ENCODE results near the gene HDAC4. TPM values are rescaled to one million over a fixed set of nuclear protein-coding genes. Genes with fewer than 3 reads are reported as not detected.

HDAC4 gene
- total and polyA plus RNA-seq, 10 of the 15 experiments (the other 5 are each of a cell fraction or from before 2014, with no cell fraction given) = 0.22 to 15.7 (median 4.8) TPM

- intact Hi-C loops (cut with micrococcal nuclease; ENCODE audit: unreplicated experiment) = no loop called here
- SMC1A ChIA-PET (ENCODE audit: uncharacterized antibody, unreplicated experiment) = no interaction called here
Observed at GRCh38 chr2:239245872-239246721, 154.7 kb downstream of the HDAC4 start.

GRCh38 chr2:239245107-239245506 lies 155.7 kb downstream of the HDAC4 start:
- Histone ChIP-seq H3K9me3 (replicated peaks; ENCODE audit: control insufficient read depth, insufficient read depth, low read length) (no peaks in the 10 kb centered on the region), H3K79me2 (ENCODE audit: control insufficient read depth, insufficient read depth, low read length) (no peaks in the 10 kb centered on the region), H3K27ac (ENCODE audit: control insufficient read depth, insufficient read depth) (no peak overlapping the region), H3K9ac (ENCODE audit: control insufficient read depth, insufficient read depth, low read length) (no peak overlapping the region), H3K27me3 (replicated peaks in 1 of 2; ENCODE audit: control insufficient read depth in 2 of 2, insufficient read depth in 2 of 2, low read length in 1 of 2) (no peaks in the 10 kb centered on the region), H2AFZ (ENCODE audit: control insufficient read depth, low read depth, low read length) (no peak overlapping the region), H3K4me2 (ENCODE audit: control insufficient read depth, insufficient read depth) (no peak overlapping the region), H3K36me3 (ENCODE audit: control insufficient read depth in 2 of 2, insufficient read depth in 2 of 2, low read length in 1 of 2) (no peaks in the 10 kb centered on the region), H3K4me1 (ENCODE audit: control insufficient read depth, insufficient read depth, low read length) (no peaks in the 10 kb centered on the region), H4K20me1 (ENCODE audit: control insufficient read depth, insufficient read depth) (no peaks in the 10 kb centered on the region), H3K4me3 (no peak overlapping the region)
- in situ Hi-C loops (cut with MboI) = no loop called here
- TF ChIP-seq GABPA (IDR thresholded peaks at IDR 0.05; ENCODE audit: low read depth) = no peak
- intact Hi-C loops (cut with micrococcal nuclease; ENCODE audit: unreplicated experiment) = no loop called here
- RAD21 ChIA-PET (ENCODE audit: unreplicated experiment) = no interaction called here
- BruUV-seq (replicated peaks) = no TSS peak
- 85% methylated on average over 5 of the region's 5 CpGs for WGBS (ENCODE audit: insufficient coverage, insufficient replicate concordance, low lambda C conversion rate, missing lambda C conversion rate)
- ATAC-seq (no peak), DNase-seq (ENCODE audit: low read depth, low spot score) (no peak), FAIRE-seq (no peak)
- POLR2A ChIA-PET = no interaction called here
- CTCF ChIA-PET = no interaction called here
- SMC1A ChIA-PET (ENCODE audit: uncharacterized antibody, unreplicated experiment) = no interaction called here

More at GRCh38 chr2:239245872-239246721, 154.7 kb downstream of the HDAC4 start:
- RAD21 ChIA-PET (ENCODE audit: unreplicated experiment) = no interaction called here
- no peaks in the 10 kb centered on the region for H3K79me2 ChIP-seq (ENCODE audit: control insufficient read depth, insufficient read depth, low read length)
- no peak overlapping the region for H3K4me2 ChIP-seq (ENCODE audit: control insufficient read depth, insufficient read depth)
- CTCF ChIA-PET = no interaction called here
- H3K36me3 ChIP-seq (ENCODE audit: control insufficient read depth in 2 of 2, insufficient read depth in 2 of 2, low read length in 1 of 2) = no peaks in the 10 kb centered on the region
- DNase-seq (ENCODE audit: low read depth, low spot score) (no peak), FAIRE-seq (no peak), ATAC-seq (no peak)
- no peaks in the 10 kb centered on the region; the same call in 1 of the 2 replicates for H4K20me1 ChIP-seq (ENCODE audit: control insufficient read depth, insufficient read depth)
- no peak overlapping the region for H3K9ac ChIP-seq (ENCODE audit: control insufficient read depth, insufficient read depth, low read length)
- WGBS (ENCODE audit: insufficient coverage, insufficient replicate concordance, low lambda C conversion rate, missing lambda C conversion rate) = 78% methylated on average over 38 of the region's 41 CpGs
- no peak overlapping the region for H2AFZ ChIP-seq (ENCODE audit: control insufficient read depth, low read depth, low read length)
- no peak for TF ChIP-seq ZNF384 (IDR thresholded peaks at IDR 0.05; ENCODE audit: borderline replicate concordance, low read depth, low read length)
- TF ChIP-seq SIX5 (IDR thresholded peaks at IDR 0.05; ENCODE audit: low read depth, low read length, severe bottlenecking) = no peak
- no peak for TF ChIP-seq ESRRA (IDR thresholded peaks at IDR 0.05; ENCODE audit: low read length)
- no peak for TF ChIP-seq ZNF24 (IDR thresholded peaks at IDR 0.05)
- TF ChIP-seq RB1 (IDR thresholded peaks at IDR 0.05; ENCODE audit: borderline replicate concordance) = no peak
- TF ChIP-seq NFYA (IDR thresholded peaks at IDR 0.05; ENCODE audit: borderline replicate concordance, low read depth, low read length) = no peak
- TF ChIP-seq TCF12 (IDR thresholded peaks at IDR 0.05; ENCODE audit: low read depth, low read length) = no peak
- no peak for TF ChIP-seq FOXM1 (IDR thresholded peaks at IDR 0.05; ENCODE audit: low read depth, low read length)
- POLR2A ChIA-PET = no interaction called here
- no peaks in the 10 kb centered on the region for H3K4me1 ChIP-seq (ENCODE audit: control insufficient read depth, insufficient read depth, low read length)
- H3K9me3 ChIP-seq (replicated peaks; ENCODE audit: control insufficient read depth, insufficient read depth, low read length) = no peaks in the 10 kb centered on the region
- no peaks in the 10 kb centered on the region for H3K27me3 ChIP-seq (replicated peaks in 1 of 2; ENCODE audit: control insufficient read depth in 2 of 2, insufficient read depth in 2 of 2, low read length in 1 of 2)
- in situ Hi-C loops (cut with MboI) = no loop called here
- BruUV-seq (replicated peaks) = no TSS peak
- H3K4me3 ChIP-seq = no peak overlapping the region
- H3K27ac ChIP-seq (ENCODE audit: control insufficient read depth, insufficient read depth) = no peak overlapping the region

All from GM12878 (cell line).